ENCODE measurements around the gene BORCS6.
"Not testable (repeated sequence)": the region's sequence is repeated elsewhere in the genome, so short reads cannot be mapped to it uniquely, and the experiment has no call there.

BORCS6 gene

GRCh38 chr17:8170186-8170585 lies 19.8 kb downstream of the BORCS6 start:
- DNase-seq, result not testable (repeated sequence)

DNA sequence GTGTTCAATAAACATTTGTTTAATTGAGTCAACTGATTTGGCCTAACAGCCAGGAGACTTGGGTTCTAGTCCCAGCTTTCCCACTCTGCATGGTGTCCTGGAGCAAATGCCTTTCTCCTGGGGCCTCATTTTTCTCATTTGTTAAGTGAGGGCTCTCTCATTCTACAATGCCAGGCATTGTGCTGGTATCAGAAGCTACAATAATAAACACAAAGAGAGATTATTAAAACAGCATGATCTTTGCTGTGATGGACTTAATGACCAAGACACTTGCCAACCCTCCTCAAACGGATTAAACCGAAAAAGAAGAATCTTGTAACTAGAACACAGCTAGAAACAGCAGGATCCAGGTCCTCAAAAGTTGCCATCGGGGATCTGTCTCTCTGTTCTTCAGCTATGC lies 22.5 kb downstream of the BORCS6 start:
- DNase-seq, result no peak

GRCh38 chr17:8166731-8167130 lies 23.2 kb downstream of the BORCS6 start:
- DNase-seq, result no peak

GRCh38 chr17:8164815-8165131 lies 25.2 kb downstream of the BORCS6 start:
- no peak for DNase-seq

DNA sequence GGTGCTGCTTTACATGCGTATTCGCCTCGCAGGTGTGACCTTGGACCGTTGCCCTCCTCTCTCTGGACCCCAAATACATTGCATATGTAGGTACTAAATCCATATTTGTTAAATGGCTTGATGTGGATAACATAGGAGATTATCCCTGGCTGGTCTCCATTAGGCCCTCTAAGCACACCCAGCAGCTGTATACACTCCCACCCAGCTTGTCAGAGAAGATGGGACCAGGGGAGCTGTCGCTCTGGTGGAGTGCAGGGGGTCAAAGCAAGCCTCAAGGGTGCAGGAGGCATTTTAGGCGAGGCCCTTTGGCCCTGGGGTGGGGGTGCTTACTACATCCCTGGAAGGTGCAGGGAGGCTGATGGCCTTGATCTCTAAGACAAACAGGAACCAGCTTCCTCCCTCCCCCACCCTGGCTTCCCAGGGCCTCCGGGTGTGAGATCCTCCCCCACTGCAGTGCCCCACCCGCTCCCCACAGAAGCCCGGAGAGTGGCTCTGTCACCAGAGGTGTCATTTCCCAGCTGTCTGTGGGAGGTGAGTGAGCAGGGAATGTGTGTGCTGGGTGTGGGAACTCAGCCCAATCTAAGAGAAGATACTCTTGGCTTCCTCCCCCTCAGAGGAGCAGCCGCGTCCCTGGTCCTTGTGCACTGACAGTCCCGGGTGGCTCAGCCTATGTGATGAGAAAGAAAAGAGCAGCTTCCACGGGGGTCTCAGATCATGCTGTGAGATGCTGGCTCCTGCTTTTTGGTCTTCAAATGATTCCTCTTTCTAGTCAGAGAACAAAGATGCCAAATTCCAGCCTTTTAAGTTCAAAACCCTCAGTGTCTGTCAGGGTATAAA lies 25.8 kb downstream of the BORCS6 start:
- peak; percentile 88 for DNase-seq

DNA sequence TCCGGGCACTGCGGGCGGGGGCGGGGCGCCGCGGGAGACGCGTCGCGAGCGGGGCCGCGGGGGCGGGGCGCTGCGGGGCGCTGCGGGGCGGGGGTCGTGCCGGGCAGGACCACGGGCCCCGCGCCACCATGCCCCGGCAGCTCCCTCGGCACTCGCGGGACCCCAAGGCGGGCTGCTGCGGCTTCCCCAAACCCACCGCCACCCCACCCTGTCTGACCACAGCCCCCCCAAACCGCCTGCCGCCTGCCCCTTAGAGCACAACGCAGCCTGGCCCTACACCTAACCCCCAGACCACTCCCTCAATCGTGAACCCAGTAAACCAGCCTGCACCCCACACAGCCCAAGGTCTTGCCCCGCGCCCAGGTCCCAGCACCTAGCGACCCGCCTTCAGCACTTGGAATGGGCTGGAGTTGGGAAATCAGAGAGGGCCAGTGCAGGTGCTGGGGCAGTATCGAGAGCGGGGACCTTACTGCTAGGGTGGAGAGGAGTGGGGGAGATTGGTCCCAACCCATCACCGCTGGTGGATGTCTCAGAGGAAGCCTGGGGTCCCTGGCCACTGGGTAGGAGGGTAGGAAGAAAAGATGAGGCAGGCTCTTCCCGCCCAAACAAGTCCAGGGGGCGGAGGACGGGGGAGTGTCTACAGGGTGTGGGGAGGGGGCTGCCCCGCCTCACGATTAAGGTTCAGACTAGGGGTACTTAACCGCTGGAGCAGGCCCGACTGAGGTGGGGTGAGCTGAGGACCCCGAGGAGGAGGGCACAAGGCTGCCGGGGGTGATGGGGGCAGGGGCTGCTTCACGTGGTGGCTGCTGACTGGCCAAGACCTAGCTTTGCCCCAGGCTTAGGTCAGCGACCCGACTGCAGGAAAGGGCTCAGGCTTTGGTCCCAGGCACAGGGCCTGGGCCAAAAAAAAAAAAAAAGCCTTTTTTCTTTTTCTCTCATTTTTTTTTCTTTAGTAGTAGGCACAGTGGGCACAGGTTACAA lies 26.7 kb downstream of the BORCS6 start:
- peak; percentile 34 for DNase-seq

DNA sequence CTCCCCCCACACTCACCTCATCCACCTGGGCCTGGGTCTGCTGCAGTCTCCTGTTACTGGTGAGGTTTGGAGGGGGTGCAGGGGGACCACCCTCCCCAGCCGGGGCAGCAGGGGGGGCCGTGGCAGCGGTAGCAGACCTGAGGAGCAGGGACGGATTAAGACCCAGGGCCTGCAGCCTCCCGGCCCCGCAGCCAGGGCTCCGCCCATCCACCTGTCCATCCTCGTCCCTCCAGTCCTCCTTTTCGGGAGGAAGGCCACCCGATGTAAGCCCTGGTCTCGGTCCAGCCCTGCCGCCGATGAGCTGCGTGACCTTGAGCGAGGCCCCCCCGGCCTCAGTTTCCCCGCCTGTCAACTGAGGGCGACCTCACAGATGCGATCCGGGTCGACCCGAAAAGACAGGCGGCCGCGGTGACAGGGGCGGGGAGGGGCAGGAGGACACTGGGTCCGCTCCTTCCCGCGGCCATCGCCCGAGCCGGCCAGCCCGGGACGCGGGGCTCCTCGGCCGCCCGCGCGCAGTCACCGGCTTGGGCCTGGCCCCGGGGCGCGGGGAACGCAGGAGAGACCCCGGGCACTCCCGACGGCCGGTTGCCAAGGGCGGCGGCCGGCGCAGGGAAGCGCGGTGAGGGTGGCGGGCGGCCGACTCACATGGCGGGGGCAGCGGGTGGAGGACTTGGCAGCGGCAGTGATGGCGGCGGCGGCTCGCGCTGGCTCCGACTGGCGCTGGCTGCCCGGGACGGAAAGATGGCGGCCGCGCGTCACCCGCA lies 27.6 kb downstream of the BORCS6 start, which contains the start of gene VAMP2:
Gene VAMP2, minus strand, starts transcription at position 716 of the 764 bp plus-strand sequence. Its CDS starts 69 bp downstream, at position 647.
- peak; percentile 86 for DNase-seq

DNA sequence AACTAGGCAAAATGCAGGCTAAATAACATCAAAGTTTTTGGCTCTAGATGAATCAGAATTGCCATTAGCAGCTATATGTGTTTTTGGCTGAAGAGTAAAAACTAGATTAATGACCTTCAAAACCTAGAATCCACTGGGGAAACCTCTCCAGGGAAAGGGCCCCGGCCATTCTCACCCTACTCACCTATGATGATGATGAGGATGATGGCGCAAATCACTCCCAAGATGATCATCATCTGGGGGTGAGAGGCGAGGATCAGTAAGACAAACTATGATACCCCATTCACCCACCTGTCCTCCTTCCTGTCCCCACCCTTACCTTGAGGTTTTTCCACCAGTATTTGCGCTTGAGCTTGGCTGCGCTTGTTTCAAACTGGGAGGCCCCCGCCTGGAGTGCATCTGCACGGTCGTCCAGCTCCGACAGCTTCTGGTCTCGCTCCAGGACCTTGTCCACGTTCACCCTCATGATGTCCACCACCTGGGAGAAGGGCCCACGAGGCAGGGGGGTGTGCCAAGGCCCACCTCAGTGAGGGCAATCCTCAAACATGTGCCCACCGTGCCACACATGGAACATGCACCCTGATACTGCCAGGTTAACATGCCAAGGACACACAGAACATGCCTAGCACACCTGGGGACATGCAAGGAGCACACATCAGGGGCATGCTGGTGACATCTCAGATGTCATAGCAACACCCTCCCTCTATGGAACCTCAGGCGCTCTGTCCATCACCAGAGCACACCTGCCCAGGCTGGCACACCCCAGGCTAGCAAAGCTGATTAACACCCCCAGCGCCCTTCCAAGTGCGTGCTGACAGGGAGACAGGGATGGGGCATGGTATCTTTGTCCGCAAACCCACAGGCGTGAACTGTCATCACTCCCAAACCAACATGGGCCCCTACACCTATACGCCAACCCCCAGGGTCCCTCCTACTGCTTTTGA lies 28.4 kb downstream of the BORCS6 start:
- DNase-seq, result peak; percentile 39

DNA sequence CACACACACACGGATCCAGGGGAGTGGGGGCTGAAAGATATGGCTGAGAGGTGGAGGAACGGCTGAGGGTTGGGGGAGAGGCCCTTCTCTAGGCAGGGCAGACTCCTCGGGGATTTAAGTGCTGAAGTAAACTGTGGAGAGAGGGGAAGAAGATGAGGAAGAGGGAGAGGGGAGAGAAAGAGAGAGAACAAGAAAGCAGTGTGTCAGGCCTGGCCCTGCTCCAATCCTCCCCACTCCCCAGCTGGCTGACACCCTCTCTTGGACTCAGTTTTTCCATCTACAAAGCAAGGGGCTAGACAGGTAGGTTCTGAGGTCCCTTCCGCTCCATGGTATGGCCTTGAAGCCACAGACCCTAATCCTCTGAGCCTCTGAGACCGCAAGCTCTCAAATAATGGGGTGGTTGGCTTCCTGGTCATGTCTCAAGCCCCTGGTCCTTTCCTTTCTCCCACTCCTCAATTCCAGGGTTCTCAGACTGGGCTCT lies 29.2 kb downstream of the BORCS6 start:
- peak; percentile 36 for DNase-seq

- DNase-seq, result no peak
These were observed 29.8 kb downstream of the BORCS6 start for GRCh38 chr17:8160224-8160577.

- DNase-seq, result peak; percentile 16
These were observed 30.3 kb downstream of the BORCS6 start for GRCh38 chr17:8159459-8160223.

- DNase-seq, result no peak
These were observed 31.0 kb downstream of the BORCS6 start for GRCh38 chr17:8159032-8159400.

GRCh38 chr17:8158267-8159031 lies 31.5 kb downstream of the BORCS6 start:
- peak; percentile 90 for DNase-seq

DNA sequence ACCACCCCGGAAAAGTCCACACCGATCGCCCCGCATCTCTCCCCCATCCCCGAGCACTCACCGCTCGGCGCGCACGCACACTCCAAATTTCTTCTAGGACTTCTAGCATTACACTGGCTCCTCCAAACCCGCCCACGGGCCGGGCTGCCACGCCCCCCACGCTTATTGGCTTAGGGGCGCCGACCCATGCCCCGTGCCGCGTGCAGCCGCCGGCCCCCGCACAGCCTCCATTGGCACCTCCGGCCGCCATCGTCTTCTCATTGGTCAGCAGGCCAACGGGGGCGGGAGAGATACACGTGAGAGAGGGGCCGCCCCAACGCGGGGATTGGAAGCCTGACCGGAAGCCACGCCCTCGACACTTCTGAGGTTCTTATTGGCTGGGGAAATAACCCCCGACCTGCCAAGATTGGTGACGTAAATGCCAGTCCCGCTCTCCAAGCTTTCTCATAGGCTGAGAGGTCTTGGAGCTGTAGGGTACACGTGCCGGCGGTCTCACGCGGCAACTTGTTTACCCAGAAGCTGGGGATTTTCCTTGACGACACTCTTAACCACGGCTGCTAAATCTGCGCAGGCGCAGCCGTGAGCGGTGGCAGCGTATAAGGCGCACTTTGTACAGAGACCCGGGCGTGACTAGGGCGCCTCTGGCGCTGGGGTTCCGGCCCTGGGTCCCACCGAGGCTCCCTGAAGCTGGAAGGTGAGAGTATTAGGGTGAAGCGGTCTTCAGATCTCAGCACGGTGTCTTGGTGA lies 33.6 kb downstream of the BORCS6 start:
- DNase-seq, result peak; percentile 100

- no peak for DNase-seq
These were observed 34.1 kb downstream of the BORCS6 start for GRCh38 chr17:8155996-8156245.

- DNase-seq, result peak; percentile 49
These were observed 34.6 kb downstream of the BORCS6 start for GRCh38 chr17:8155231-8155995.

GRCh38 chr17:8154608-8155155 lies 35.3 kb downstream of the BORCS6 start:
- no peak for DNase-seq

GRCh38 chr17:8153957-8154607 lies 35.9 kb downstream of the BORCS6 start:
- peak; percentile 95 for DNase-seq
